Measurements from ENCODE around the gene UCK2. TPM values are rescaled to one million over a fixed set of nuclear protein-coding genes. Genes with fewer than 3 reads are reported as not detected.

Gene UCK2
- total RNA-seq, 1 donor from 2014 or later, result 66.7 TPM

GRCh38 chr1:165845992-165846748 lies 18.8 kb downstream of the UCK2 start:
- no peak overlapping the region for H3K4me3 Mint-ChIP-seq
- peaks cover 42% of the 10 kb centered on the region for H3K4me1 Mint-ChIP-seq
- DNase-seq (ENCODE audit: low read depth, low spot score), result no peak
- H3K36me3 Mint-ChIP-seq (ENCODE audit: low read depth), result peaks cover 2% of the 10 kb centered on the region
- no peak overlapping the region for H3K27ac Mint-ChIP-seq (ENCODE audit: unreplicated experiment)
- H3K27me3 Mint-ChIP-seq (ENCODE audit: low read depth), result no peaks in the 10 kb centered on the region
- no peak for TF ChIP-seq CTCF (conservative IDR thresholded peaks at IDR 0.05)
- H3K9me3 Mint-ChIP-seq, result no peaks in the 10 kb centered on the region

GRCh38 chr1:165847486-165847885 lies 20.1 kb downstream of the UCK2 start:
- Mint-ChIP-seq H3K27ac (ENCODE audit: unreplicated experiment) (no peak overlapping the region), H3K9me3 (no peaks in the 10 kb centered on the region), H3K4me3 (no peak overlapping the region), H3K27me3 (ENCODE audit: low read depth) (no peaks in the 10 kb centered on the region), H3K4me1 (peaks cover 43% of the 10 kb centered on the region), H3K36me3 (ENCODE audit: low read depth) (peaks cover 2% of the 10 kb centered on the region)
- no peak for TF ChIP-seq CTCF (conservative IDR thresholded peaks at IDR 0.05)
- no peak for DNase-seq (ENCODE audit: low read depth, low spot score)

- no peak for TF ChIP-seq CTCF (conservative IDR thresholded peaks at IDR 0.05)
- no peak overlapping the region for H3K4me3 Mint-ChIP-seq
- DNase-seq (ENCODE audit: low read depth, low spot score), result no peak
- no peak overlapping the region for H3K27ac Mint-ChIP-seq (ENCODE audit: unreplicated experiment)
- H3K9me3 Mint-ChIP-seq, result no peaks in the 10 kb centered on the region
- no peaks in the 10 kb centered on the region for H3K27me3 Mint-ChIP-seq (ENCODE audit: low read depth)
- H3K4me1 Mint-ChIP-seq, result peaks cover 42% of the 10 kb centered on the region
- peaks cover 2% of the 10 kb centered on the region for H3K36me3 Mint-ChIP-seq (ENCODE audit: low read depth)
Measured at GRCh38 chr1:165849353-165850133, 22.1 kb downstream of the UCK2 start.

- TF ChIP-seq CTCF (conservative IDR thresholded peaks at IDR 0.05), result no peak
- no peak for DNase-seq (ENCODE audit: low read depth, low spot score)
- Mint-ChIP-seq H3K27ac (ENCODE audit: unreplicated experiment) (peak overlapping the region; percentile 60), H3K4me3 (no peak overlapping the region), H3K27me3 (ENCODE audit: low read depth) (no peaks in the 10 kb centered on the region), H3K9me3 (no peaks in the 10 kb centered on the region), H3K36me3 (ENCODE audit: low read depth) (peaks cover 2% of the 10 kb centered on the region), H3K4me1 (peaks cover 46% of the 10 kb centered on the region)
Measured at GRCh38 chr1:165851034-165851658, 23.7 kb downstream of the UCK2 start.

- no peak for TF ChIP-seq CTCF (conservative IDR thresholded peaks at IDR 0.05)
- peaks cover 63% of the 10 kb centered on the region for H3K4me1 Mint-ChIP-seq
- peaks cover 5% of the 10 kb centered on the region for H3K36me3 Mint-ChIP-seq (ENCODE audit: low read depth)
- H3K27ac Mint-ChIP-seq (ENCODE audit: unreplicated experiment), result no peak overlapping the region
- H3K4me3 Mint-ChIP-seq, result no peak overlapping the region
- H3K9me3 Mint-ChIP-seq, result no peaks in the 10 kb centered on the region
- DNase-seq (ENCODE audit: low read depth, low spot score), result no peak
- no peaks in the 10 kb centered on the region for H3K27me3 Mint-ChIP-seq (ENCODE audit: low read depth)
Measured at GRCh38 chr1:165852871-165853270, 25.5 kb downstream of the UCK2 start.
